Cardiac muscle cell (in vitro differentiated cells and primary cell): Measurements from ENCODE around the gene CMSS1. TPM values are rescaled to one million over a fixed set of nuclear protein-coding genes. Genes with fewer than 3 reads are reported as not detected.

Experiments
- DNase-seq, 2 donors: peaks; one replicate each; pipeline versions ENCODE4 v3.0.0 to v3.0.0-alpha.2; 2010 to 2017; ENCODE audit warnings: low read depth in 1 of 2, low spot score in 1 of 2
- H3K27ac ChIP-seq: fragments of 200-600 bp; sonication (generic); 2 replicates; pipeline ENCODE4 v1.5.1; 2016
- H3K27me3 ChIP-seq: fragments of 200-600 bp; sonication (generic); 2 replicates; pipeline ENCODE4 v1.6.0; 2016; ENCODE audit warnings: control low read depth
- H3K36me3 ChIP-seq: fragments of 200-600 bp; sonication (generic); 2 replicates; pipeline ENCODE4 v1.5.1; 2016; ENCODE audit warnings: control low read depth
- H3K4me1 ChIP-seq: fragments of 200-600 bp; sonication (generic); 2 replicates; pipeline ENCODE4 v1.8.1; 2017; ENCODE audit warnings: low read depth, mild to moderate bottlenecking, mixed run types
- H3K4me3 ChIP-seq: fragments of 200-600 bp; sonication (generic); 2 replicates; pipeline ENCODE4 v1.5.1; 2016; ENCODE audit warnings: mild to moderate bottlenecking
- H3K9me3 ChIP-seq: fragments of 200-600 bp; sonication (generic); 2 replicates; pipeline ENCODE4 v1.5.1; 2017; ENCODE audit warnings: low read depth, mild to moderate bottlenecking, control low read depth
- CTCF ChIP-seq: IDR thresholded peaks from 2 replicates; pipeline ENCODE4 v1.5.1; 2012; ENCODE audit warnings: low read depth, mild to moderate bottlenecking, low read length
- polyA plus RNA-seq: library from polyadenylated mRNA; unstranded; fragments of >200 nt; fragmentation: Nextera tagmentation; extraction: Ambion mirVana; gene quantifications from 2 replicates; pipeline ENCODE4 v1.2.1, GENCODE V29; 2016
- total RNA-seq: library from RNA; depleted of rRNA; stranded (reverse); fragments of >200 nt; gene quantifications from 2 replicates; pipeline ENCODE4 v1.2.3, GENCODE V29; 2016

CMSS1 gene
- total and polyA plus RNA-seq, 2 experiments from 2014 or later: 13.1 to 32.9 TPM

GRCh38 chr3:99854756-99855298 is 37.2 kb downstream of the CMSS1 start:
- Histone ChIP-seq H3K27ac (no peak overlapping the region), H3K4me3 (no peak overlapping the region), H3K9me3 (no peaks in the 10 kb centered on the region), H3K4me1 (no peaks in the 10 kb centered on the region), H3K27me3 (no peaks in the 10 kb centered on the region), H3K36me3 (no peaks in the 10 kb centered on the region)
- no peak for DNase-seq
- TF ChIP-seq CTCF: no peak

GRCh38 chr3:99855900-99856299 is 38.2 kb downstream of the CMSS1 start:
- Histone ChIP-seq H3K27me3 (no peaks in the 10 kb centered on the region), H3K36me3 (no peaks in the 10 kb centered on the region), H3K4me3 (no peak overlapping the region), H3K27ac (no peak overlapping the region), H3K4me1 (no peaks in the 10 kb centered on the region), H3K9me3 (no peaks in the 10 kb centered on the region)
- DNase-seq: no peak
- TF ChIP-seq CTCF: no peak

GRCh38 chr3:99856437-99857220 is 39.0 kb downstream of the CMSS1 start:
- Histone ChIP-seq H3K27ac (no peak overlapping the region), H3K4me3 (no peak overlapping the region), H3K9me3 (no peaks in the 10 kb centered on the region), H3K27me3 (no peaks in the 10 kb centered on the region), H3K36me3 (no peaks in the 10 kb centered on the region), H3K4me1 (no peaks in the 10 kb centered on the region)
- DNase-seq: no peak
- no peak for TF ChIP-seq CTCF

- Histone ChIP-seq H3K27me3 (no peaks in the 10 kb centered on the region), H3K27ac (no peak overlapping the region), H3K9me3 (no peaks in the 10 kb centered on the region), H3K36me3 (no peaks in the 10 kb centered on the region), H3K4me3 (no peak overlapping the region), H3K4me1 (no peaks in the 10 kb centered on the region)
- no peak for TF ChIP-seq CTCF
- DNase-seq: no peak
Observed at GRCh38 chr3:99857278-99857677, 39.6 kb downstream of the CMSS1 start.

GRCh38 chr3:99858469-99858868 is 40.8 kb downstream of the CMSS1 start:
- Histone ChIP-seq H3K27ac (no peak overlapping the region), H3K4me3 (no peak overlapping the region), H3K36me3 (no peaks in the 10 kb centered on the region), H3K4me1 (no peaks in the 10 kb centered on the region), H3K27me3 (no peaks in the 10 kb centered on the region), H3K9me3 (no peaks in the 10 kb centered on the region)
- DNase-seq: no peak
- TF ChIP-seq CTCF: no peak
